Lower leg skin (tissue), 4 donors: ENCODE measurements around the gene IFNG. TPM values are rescaled to one million over a fixed set of nuclear protein-coding genes. Genes with fewer than 3 reads are reported as not detected.

Source experiments
- DNase-seq, 2 donors: peaks; one replicate each; pipeline ENCODE4 v3.0.0-alpha.2; 2019; ENCODE audit warnings: low spot score in 2 of 2
- H3K4me3 ChIP-seq: fragments of 200-600 bp; sonication (generic); 2 replicates; pipeline ENCODE4 v1.5.1; 2017; ENCODE audit warnings: mild to moderate bottlenecking, low read depth; ENCODE audit not compliant: poor library complexity, severe bottlenecking
- POLR2A ChIP-seq, 2 donors: fragments of 450-650 bp; IDR thresholded peaks; one replicate each; pipeline ENCODE4 v1.6.1; 2016 to 2017; ENCODE audit warnings: antibody characterized with exemption in 2 of 2, mild to moderate bottlenecking in 1 of 2, moderate library complexity in 1 of 2
- WGBS, 2 donors: methylation state at CpG; one replicate each; pipeline ENCODE4 v1.1.5; 2018; 5-methylcytosine and 5-hydroxymethylcytosine counted together
- intact Hi-C: fragments of 100-400 bp; cut with DNase I; formaldehyde crosslinking; loops from one replicate; pipeline ENCODE4 v1.15.0; 2023; ENCODE audit warnings: low total_unique reads
- total RNA-seq, 4 donors: library from RNA; depleted of rRNA; stranded (reverse); fragments of >200 nt; gene quantifications; one replicate each; pipeline ENCODE4 v1.1.0, GENCODE V29; 2016
- TF ChIP-seq, protein P1 (sequence below), 3 donors: fragments of 450-650 bp; IDR thresholded peaks; one replicate each; pipeline ENCODE4 v1.5.1; 2016; ENCODE audit warnings: antibody characterized with exemption in 3 of 3, mild to moderate bottlenecking in 3 of 3, moderate library complexity in 2 of 3

Gene IFNG
- total RNA-seq, 4 donors from 2014 or later = not detected

DNA sequence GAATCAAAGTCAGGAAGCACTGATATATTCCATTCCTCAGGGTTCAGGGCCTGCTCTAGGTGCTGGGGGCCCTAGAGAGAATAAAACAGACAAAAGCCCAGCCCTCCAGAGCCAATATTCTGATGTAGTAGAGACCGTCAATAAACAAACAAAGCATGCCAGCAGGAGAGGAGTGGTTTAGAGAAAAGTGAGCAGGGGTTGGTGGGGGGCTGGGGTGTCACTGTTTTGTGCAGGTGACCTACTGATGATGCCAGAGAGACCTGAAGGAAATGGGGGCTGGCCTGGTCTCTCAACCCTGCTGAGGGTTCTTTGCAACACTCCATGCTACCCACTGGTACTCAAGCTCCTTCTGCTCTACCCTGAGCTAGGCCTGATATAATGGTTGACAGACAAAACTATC, 39.6 kb upstream of the IFNG start:
- WGBS, 2 donors = 92 to 94% methylated on average over 1 of the region's 1 CpG

DNA sequence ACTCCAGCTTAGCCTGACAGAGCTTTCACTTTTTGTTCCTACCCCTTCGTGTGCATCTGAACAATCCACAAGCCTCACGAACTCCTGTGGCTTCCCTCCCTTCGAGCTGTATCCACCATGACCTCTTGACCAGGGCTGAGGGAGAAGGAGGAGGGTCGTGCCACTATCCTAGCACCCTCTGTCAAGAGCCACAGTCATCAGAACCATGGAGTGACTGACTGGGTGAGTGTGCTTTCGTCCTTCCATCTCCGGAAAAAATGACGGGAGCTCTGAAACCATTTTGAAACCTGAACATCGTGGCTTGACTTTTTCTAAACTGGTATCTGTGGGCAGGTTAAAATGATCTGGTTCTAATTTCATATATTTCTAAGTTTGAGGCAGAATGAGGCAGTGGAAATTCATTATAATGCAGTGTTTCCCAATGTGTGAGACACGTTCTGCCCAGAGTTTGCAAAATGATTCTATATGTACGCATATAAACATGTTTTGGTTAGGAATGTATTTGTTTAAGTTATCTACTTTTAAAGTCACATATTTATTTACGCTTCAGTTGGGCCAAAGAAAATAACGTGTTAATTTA, 39.1 kb upstream of the IFNG start:
- no peak overlapping the region for H3K4me3 ChIP-seq
- intact Hi-C loops = no loop called here
- DNase-seq = no peak
- 77 to 81% methylated on average over 12 of the region's 12 CpGs for WGBS, 2 donors
- TF ChIP-seq, protein P1, sequence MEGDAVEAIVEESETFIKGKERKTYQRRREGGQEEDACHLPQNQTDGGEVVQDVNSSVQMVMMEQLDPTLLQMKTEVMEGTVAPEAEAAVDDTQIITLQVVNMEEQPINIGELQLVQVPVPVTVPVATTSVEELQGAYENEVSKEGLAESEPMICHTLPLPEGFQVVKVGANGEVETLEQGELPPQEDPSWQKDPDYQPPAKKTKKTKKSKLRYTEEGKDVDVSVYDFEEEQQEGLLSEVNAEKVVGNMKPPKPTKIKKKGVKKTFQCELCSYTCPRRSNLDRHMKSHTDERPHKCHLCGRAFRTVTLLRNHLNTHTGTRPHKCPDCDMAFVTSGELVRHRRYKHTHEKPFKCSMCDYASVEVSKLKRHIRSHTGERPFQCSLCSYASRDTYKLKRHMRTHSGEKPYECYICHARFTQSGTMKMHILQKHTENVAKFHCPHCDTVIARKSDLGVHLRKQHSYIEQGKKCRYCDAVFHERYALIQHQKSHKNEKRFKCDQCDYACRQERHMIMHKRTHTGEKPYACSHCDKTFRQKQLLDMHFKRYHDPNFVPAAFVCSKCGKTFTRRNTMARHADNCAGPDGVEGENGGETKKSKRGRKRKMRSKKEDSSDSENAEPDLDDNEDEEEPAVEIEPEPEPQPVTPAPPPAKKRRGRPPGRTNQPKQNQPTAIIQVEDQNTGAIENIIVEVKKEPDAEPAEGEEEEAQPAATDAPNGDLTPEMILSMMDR (IDR thresholded peaks at IDR 0.05) = no peak
- no peak for TF ChIP-seq POLR2A (IDR thresholded peaks at IDR 0.05)

More for the DNA sequence above, 39.6 kb upstream of the IFNG start:
- TF ChIP-seq, protein P1 (IDR thresholded peaks at IDR 0.05) = no peak
- TF ChIP-seq POLR2A (IDR thresholded peaks at IDR 0.05) = no peak
- no peak overlapping the region for H3K4me3 ChIP-seq
- intact Hi-C loops = no loop called here
- no peak for DNase-seq

DNA sequence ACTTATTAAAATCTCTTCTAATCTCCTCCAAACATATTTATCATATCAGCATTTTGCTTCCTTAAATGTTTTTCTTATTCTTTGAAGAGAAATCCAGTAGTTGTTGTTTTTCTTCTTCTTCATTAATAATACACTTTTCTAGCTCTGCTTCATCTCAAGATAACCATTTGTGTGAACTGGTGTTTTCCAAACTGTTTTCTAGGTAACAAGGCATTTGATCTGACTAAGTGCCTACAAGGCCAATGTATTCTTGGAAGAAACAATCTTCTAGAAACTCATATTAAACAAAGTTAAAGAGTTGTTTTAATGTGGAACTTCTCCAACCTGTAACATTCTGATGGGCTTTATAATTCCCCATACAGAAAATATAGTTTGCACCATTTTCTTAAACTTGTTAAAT, 30.8 kb upstream of the IFNG start:
- no peak for DNase-seq
- intact Hi-C loops = no loop called here
- H3K4me3 ChIP-seq = no peak overlapping the region
- TF ChIP-seq, protein P1 (IDR thresholded peaks at IDR 0.05) = no peak
- no peak for TF ChIP-seq POLR2A (IDR thresholded peaks at IDR 0.05)

DNA sequence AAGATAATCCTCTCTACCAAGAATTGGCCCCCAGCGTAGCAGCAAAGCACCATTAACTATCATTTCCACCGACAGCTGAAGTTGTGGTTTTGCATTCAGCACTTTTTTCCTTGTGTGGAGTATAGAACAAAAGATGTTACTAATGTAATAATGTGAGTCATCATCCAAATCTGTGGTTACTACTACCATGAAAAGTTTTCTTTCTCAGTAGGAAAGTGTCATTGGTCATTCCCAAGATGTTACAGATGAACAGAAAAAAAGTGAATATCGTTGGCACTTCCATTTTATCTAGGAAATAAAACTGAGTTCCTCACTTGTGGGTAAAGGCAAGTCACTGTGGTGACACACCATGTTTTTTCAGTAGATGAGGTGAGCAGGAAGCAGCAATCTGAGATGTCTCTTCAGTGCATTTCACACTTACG, 30.3 kb upstream of the IFNG start:
- intact Hi-C loops = no loop called here
- DNase-seq = no peak
- H3K4me3 ChIP-seq = no peak overlapping the region
- 63 to 68% methylated on average over 4 of the region's 4 CpGs for WGBS, 2 donors
- TF ChIP-seq POLR2A (IDR thresholded peaks at IDR 0.05) = no peak
- TF ChIP-seq, protein P1 (IDR thresholded peaks at IDR 0.05) = no peak

DNA sequence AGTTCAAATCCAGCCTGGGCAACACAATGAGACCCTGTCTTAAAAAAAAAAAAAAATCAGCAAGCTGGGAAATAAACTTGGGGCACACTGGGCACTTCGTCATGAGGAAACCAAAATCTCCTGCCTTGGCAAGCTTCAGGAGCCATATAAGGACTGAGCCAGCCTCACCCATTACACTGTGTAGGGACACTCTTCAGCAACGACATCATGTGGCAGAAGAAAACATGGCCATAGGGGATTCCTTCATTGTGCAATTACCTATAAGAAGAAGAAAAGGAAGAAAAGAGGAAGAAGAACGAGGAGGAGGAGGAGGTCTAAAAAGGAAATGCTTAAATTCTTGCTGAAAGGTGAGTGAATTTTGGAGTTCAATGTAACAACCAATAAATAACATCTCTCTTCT, 26.1 kb upstream of the IFNG start:
- 64 to 69% methylated on average over 3 of the region's 3 CpGs for WGBS, 2 donors
- no peak overlapping the region for H3K4me3 ChIP-seq
- intact Hi-C loops = no loop called here
- TF ChIP-seq POLR2A (IDR thresholded peaks at IDR 0.05) = no peak
- TF ChIP-seq, protein P1 (IDR thresholded peaks at IDR 0.05) = no peak
- no peak for DNase-seq
